HepG2 (cell line): Measurements from ENCODE around the gene EPB41. TPM values are rescaled to one million over a fixed set of nuclear protein-coding genes. Genes with fewer than 3 reads are reported as not detected.

Experiments
- ADNP ChIP-seq: sonication (generic); formaldehyde crosslinking; IDR thresholded peaks from 2 replicates; pipeline ENCODE4 v1.4.0; 2020; ENCODE audit warnings: missing genetic modification reagents
- ARID5B ChIP-seq: IDR thresholded peaks from 2 replicates; pipeline ENCODE4 v1.4.0; 2020; ENCODE audit warnings: mild to moderate bottlenecking, missing genetic modification reagents
- ARNT2 ChIP-seq: sonication (generic); formaldehyde crosslinking; IDR thresholded peaks from 2 replicates; pipeline ENCODE4 v1.8.0; 2022; ENCODE audit warnings: mild to moderate bottlenecking, low read depth, missing genetic modification reagents, moderate library complexity
- ATAD3A ChIP-seq: sonication (generic); formaldehyde crosslinking; IDR thresholded peaks from 2 replicates; pipeline ENCODE4 v1.4.0; 2020; ENCODE audit warnings: missing genetic modification reagents
- IKZF5 ChIP-seq: IDR thresholded peaks from 2 replicates; pipeline ENCODE4 v1.6.1; 2018; ENCODE audit warnings: missing genetic modification reagents, mild to moderate bottlenecking, missing compliant biosample characterization
- MED13 ChIP-seq: sonication (generic); formaldehyde crosslinking; IDR thresholded peaks from 2 replicates; pipeline ENCODE4 v1.5.0; 2020; ENCODE audit warnings: missing genetic modification reagents
- MLX ChIP-seq: IDR thresholded peaks from 2 replicates; pipeline ENCODE4 v1.6.1; 2016
- RERE ChIP-seq: IDR thresholded peaks from 2 replicates; pipeline ENCODE4 v1.6.1; 2016; ENCODE audit warnings: low read depth, missing genetic modification reagents, missing compliant biosample characterization
- RFX3 ChIP-seq: IDR thresholded peaks from 2 replicates; pipeline ENCODE4 v1.6.1; 2016; ENCODE audit warnings: missing biosample characterization, missing genetic modification reagents
- RNF2 ChIP-seq: fragments of 450-650 bp; conservative IDR thresholded peaks from 2 replicates; pipeline ENCODE4 v1.6.1; 2016; ENCODE audit warnings: low read depth
- SETDB1 ChIP-seq: sonication (generic); formaldehyde crosslinking; IDR thresholded peaks from 2 replicates; pipeline ENCODE4 v1.5.1; 2020; ENCODE audit warnings: missing genetic modification reagents, mild to moderate bottlenecking, borderline replicate concordance
- SRF ChIP-seq: IDR thresholded peaks from 2 replicates; pipeline ENCODE4 v1.6.1; 2011; ENCODE audit warnings: mild to moderate bottlenecking, low read depth, low read length, moderate library complexity
- ZBTB8A ChIP-seq: sonication (generic); formaldehyde crosslinking; IDR thresholded peaks from 2 replicates; pipeline ENCODE4 v1.4.0; 2020; ENCODE audit warnings: mild to moderate bottlenecking, low read depth, missing genetic modification reagents, borderline replicate concordance
- ZNF180 ChIP-seq: sonication (generic); formaldehyde crosslinking; IDR thresholded peaks from 2 replicates; pipeline ENCODE4 v1.4.0; 2020; ENCODE audit warnings: low read depth, missing genetic modification reagents, borderline replicate concordance
- ZNF510 ChIP-seq: sonication (generic); formaldehyde crosslinking; IDR thresholded peaks from 2 replicates; pipeline ENCODE4 v1.4.0; 2020; ENCODE audit warnings: low read depth, mild to moderate bottlenecking, missing genetic modification reagents
- ZNF558 ChIP-seq: sonication (generic); formaldehyde crosslinking; IDR thresholded peaks from 2 replicates; pipeline ENCODE4 v1.9.0; 2022; ENCODE audit warnings: mild to moderate bottlenecking, missing genetic modification reagents, borderline replicate concordance
- ZNF607 ChIP-seq: sonication (generic); formaldehyde crosslinking; IDR thresholded peaks from 2 replicates; pipeline ENCODE4 v1.5.1; 2020; ENCODE audit warnings: missing genetic modification reagents, mild to moderate bottlenecking, borderline replicate concordance
- ZNF703 ChIP-seq: sonication (generic); formaldehyde crosslinking; IDR thresholded peaks from 2 replicates; pipeline ENCODE4 v1.5.1; 2020; ENCODE audit warnings: missing genetic modification reagents, mild to moderate bottlenecking, moderate library complexity, borderline replicate concordance
- ZNF737 ChIP-seq: sonication (generic); formaldehyde crosslinking; IDR thresholded peaks from 2 replicates; pipeline ENCODE4 v1.5.0; 2020; ENCODE audit warnings: missing genetic modification reagents, mild to moderate bottlenecking, borderline replicate concordance
- ZNF772 ChIP-seq: sonication (generic); formaldehyde crosslinking; IDR thresholded peaks from 2 replicates; pipeline ENCODE4 v1.5.0; 2020; ENCODE audit warnings: mild to moderate bottlenecking, missing genetic modification reagents
- polyA plus RNA-seq, 8 experiments: library from polyadenylated mRNA; depleted of rRNA in 3 of 8; stranded (reverse) in 7 of 8; unstranded in 1 of 8; fragments of >200 nt; fragmentation: Illumina TruSeq in 4 of 8; extraction: Trizol in 4 of 8; gene quantifications; 2 replicates each; pipeline versions ENCODE4 v1.2.1 to v1.2.3, GENCODE V29; 2011 to 2016; ENCODE audit warnings: low read depth in 4 of 8, missing spikeins in 1 of 8, mixed read lengths in 1 of 8; ENCODE audit not compliant: insufficient read depth in 1 of 8
- total RNA-seq, 5 experiments: library from RNA; depleted of rRNA; stranded (reverse); fragments of >200 nt; fragmentation: Illumina TruSeq; extraction: Trizol; gene quantifications; 2 replicates each; pipeline ENCODE4 v1.2.3, GENCODE V29; 2016; ENCODE audit warnings: low read depth in 1 of 5

The EPB41 gene
- total and polyA plus RNA-seq, 2 of the 13 experiments (the other 11 are each of a cell fraction or from before 2014, with no cell fraction given), result 34.5 to 46.7 TPM

- TF ChIP-seq RERE (CRISPR knock-in tag) (no peak), ZNF607 (CRISPR knock-in tag) (no peak), SETDB1 (CRISPR knock-in tag) (no peak), ZNF737 (CRISPR knock-in tag) (no peak), ARID5B (CRISPR knock-in tag) (peak; percentile 68), ZNF558 (CRISPR knock-in tag) (no peak), MLX (no peak), RNF2 (0 out of 2 replicates have a peak, but pooled peaks have one; percentile 19), ZBTB8A (no peak), SRF (no peak), MED13 (CRISPR knock-in tag) (no peak), ATAD3A (CRISPR knock-in tag) (no peak), ZNF180 (CRISPR knock-in tag) (no peak), ADNP (no peak), ZNF703 (CRISPR knock-in tag) (no peak), ARNT2 (CRISPR knock-in tag) (no peak), RFX3 (CRISPR knock-in tag) (no peak), ZNF772 (CRISPR knock-in tag) (no peak), ZNF510 (CRISPR knock-in tag) (no peak), IKZF5 (0 out of 2 replicates have a peak, but pooled peaks have one; percentile 42)
Measured at GRCh38 chr1:28882009-28882628, 32.2 kb upstream of the EPB41 start (continued).
